OCI-LY3 (cell line): Measurements from ENCODE around the gene AFDN.

Experiments used
- H2AFZ ChIP-seq: fragments of 200-600, 300-600 bp; shearing (Covaris generic); 2 replicates; pipeline ENCODE4 v1.6.0; 2014; ENCODE audit warnings: antibody characterized with exemption, low read depth, low read length
- H3K27ac ChIP-seq: fragments of 200-600, 300-600 bp; sonication (generic); 2 replicates; pipeline ENCODE4 v1.5.1; 2014; ENCODE audit warnings: mild to moderate bottlenecking, low read length, moderate library complexity, mixed read lengths
- H3K27me3 ChIP-seq: fragments of 200-600, 300-600 bp; sonication (generic); 2 replicates; pipeline ENCODE4 v1.6.1; 2014; ENCODE audit warnings: low read depth, low read length, mixed read lengths
- H3K36me3 ChIP-seq: fragments of 200-600, 300-600 bp; sonication (generic); replicated peaks from 2 replicates; pipeline ENCODE3; 2014; ENCODE audit warnings: low read depth, low read length, mixed read lengths
- H3K4me1 ChIP-seq: fragments of 300-600, 200-600 bp; sonication (generic); 2 replicates; pipeline ENCODE4 v1.6.1; 2014; ENCODE audit warnings: low read length, mixed read lengths
- H3K4me2 ChIP-seq: fragments of 200-600, 300-600 bp; sonication (generic); 2 replicates; pipeline ENCODE4 v1.6.1; 2014; ENCODE audit warnings: low read length, mixed read lengths
- H3K4me3 ChIP-seq: fragments of 300-600, 200-600 bp; sonication (generic); 2 replicates; pipeline ENCODE4 v1.5.1; 2014; ENCODE audit warnings: antibody characterized with exemption, mild to moderate bottlenecking, low read length, moderate library complexity
- H3K79me2 ChIP-seq: fragments of 300-600, 200-600 bp; shearing (Covaris generic); 2 replicates; pipeline ENCODE4 v1.6.1; 2014; ENCODE audit warnings: mild to moderate bottlenecking, low read length, mixed read lengths
- H3K9ac ChIP-seq: fragments of 300-600, 200-600 bp; shearing (Covaris generic); 2 replicates; pipeline ENCODE4 v1.6.0; 2014; ENCODE audit warnings: mild to moderate bottlenecking, low read length, moderate library complexity
- H3K9me3 ChIP-seq: fragments of 200-600, 300-600 bp; shearing (Covaris generic); 2 replicates; pipeline ENCODE4 v1.6.1; 2014; ENCODE audit warnings: low read length, mixed read lengths; ENCODE audit not compliant: insufficient read depth
- H4K20me1 ChIP-seq: fragments of 200-600, 300-600 bp; sonication (generic); 2 replicates; pipeline ENCODE4 v1.6.1; 2016; ENCODE audit warnings: low read length, mixed read lengths; ENCODE audit not compliant: insufficient read depth
- CTCF ChIP-seq: fragments of 200-600, 300-600 bp; sonication (generic); IDR thresholded peaks from 2 replicates; pipeline ENCODE4 v1.5.1; 2014; ENCODE audit warnings: antibody characterized with exemption, low read length, low read depth
- EZH2phosphoT487 ChIP-seq: fragments of 200-600 bp; shearing (Covaris generic); IDR thresholded peaks from 2 replicates; pipeline ENCODE4 v1.6.1; 2018; ENCODE audit warnings: antibody characterized with exemption, mixed run types, low read depth

Gene AFDN

GRCh38 chr6:167807200-167807599 lies 19.5 kb upstream of the AFDN start:
- no peak overlapping the region for H3K27ac ChIP-seq
- no peak overlapping the region for H3K4me2 ChIP-seq
- H3K9me3 ChIP-seq, result no peaks in the 10 kb centered on the region
- no peaks in the 10 kb centered on the region for H4K20me1 ChIP-seq
- H2AFZ ChIP-seq, result no peak overlapping the region
- H3K4me1 ChIP-seq, result peaks cover 6% of the 10 kb centered on the region
- TF ChIP-seq EZH2phosphoT487 (no peak), CTCF (no peak)
- no peaks in the 10 kb centered on the region for H3K36me3 ChIP-seq
- no peak overlapping the region for H3K4me3 ChIP-seq
- no peaks in the 10 kb centered on the region; the same call in 1 of the 2 replicates for H3K27me3 ChIP-seq
- no peaks in the 10 kb centered on the region for H3K79me2 ChIP-seq
- H3K9ac ChIP-seq, result no peak overlapping the region

GRCh38 chr6:167807756-167808155 lies 19.0 kb upstream of the AFDN start:
- Histone ChIP-seq H4K20me1 (no peaks in the 10 kb centered on the region), H3K27ac (no peak overlapping the region), H3K4me2 (no peak overlapping the region)

GRCh38 chr6:167811040-167811439 lies 15.7 kb upstream of the AFDN start:
- no peaks in the 10 kb centered on the region for H3K79me2 ChIP-seq
- H3K27me3 ChIP-seq, result no peaks in the 10 kb centered on the region; the same call in 1 of the 2 replicates
- no peaks in the 10 kb centered on the region for H3K36me3 ChIP-seq
- H3K4me2 ChIP-seq, result no peak overlapping the region
- H4K20me1 ChIP-seq, result no peaks in the 10 kb centered on the region
- no peak overlapping the region for H3K27ac ChIP-seq
- no peak overlapping the region for H2AFZ ChIP-seq
- TF ChIP-seq EZH2phosphoT487 (no peak), CTCF (no peak)
- no peak overlapping the region for H3K9ac ChIP-seq
- H3K9me3 ChIP-seq, result no peaks in the 10 kb centered on the region
- H3K4me3 ChIP-seq, result no peak overlapping the region
- peaks cover 6% of the 10 kb centered on the region for H3K4me1 ChIP-seq

More at GRCh38 chr6:167807756-167808155, 19.0 kb upstream of the AFDN start:
- no peaks in the 10 kb centered on the region for H3K36me3 ChIP-seq
- TF ChIP-seq EZH2phosphoT487 (no peak), CTCF (no peak)
- H3K27me3 ChIP-seq, result no peaks in the 10 kb centered on the region; the same call in 1 of the 2 replicates
- H3K4me3 ChIP-seq, result no peak overlapping the region
- no peaks in the 10 kb centered on the region for H3K79me2 ChIP-seq
- H3K4me1 ChIP-seq, result peaks cover 6% of the 10 kb centered on the region
- H3K9me3 ChIP-seq, result no peaks in the 10 kb centered on the region
- no peak overlapping the region for H2AFZ ChIP-seq
- no peak overlapping the region for H3K9ac ChIP-seq

GRCh38 chr6:167811442-167812087 lies 15.1 kb upstream of the AFDN start:
- no peak overlapping the region for H3K27ac ChIP-seq
- TF ChIP-seq EZH2phosphoT487 (no peak), CTCF (no peak)
- no peaks in the 10 kb centered on the region; the same call in 1 of the 2 replicates for H3K27me3 ChIP-seq
- no peaks in the 10 kb centered on the region for H4K20me1 ChIP-seq
- no peak overlapping the region for H3K9ac ChIP-seq
- H3K4me1 ChIP-seq, result peaks cover 6% of the 10 kb centered on the region
- no peak overlapping the region for H3K4me3 ChIP-seq
- no peak overlapping the region for H3K4me2 ChIP-seq
- no peaks in the 10 kb centered on the region for H3K36me3 ChIP-seq
- H3K9me3 ChIP-seq, result no peaks in the 10 kb centered on the region
- H3K79me2 ChIP-seq, result no peaks in the 10 kb centered on the region
- no peak overlapping the region for H2AFZ ChIP-seq
